Esophagus squamous epithelium (tissue), 5 donors: ENCODE measurements around the gene PIGH. TPM values are rescaled to one million over a fixed set of nuclear protein-coding genes. Genes with fewer than 3 reads are reported as not detected.

Source experiments
- DNase-seq: peaks from one replicate; lab custom pipeline; 2025; lab: John Stamatoyannopoulos, UW
- H3K27ac ChIP-seq, 4 donors: fragments of 200-600 bp; sonication (generic); one replicate each; pipeline ENCODE4 v1.5.1; 2016 to 2019; ENCODE audit warnings: mild to moderate bottlenecking in 1 of 4
- H3K27me3 ChIP-seq, 4 donors: fragments of 200-600 bp; sonication (generic); 1 replicate in 3 of 4; 2 replicates in 1 of 4; pipeline versions ENCODE4 v1.5.1 to v1.6.0; 2017 to 2021; ENCODE audit warnings: antibody characterized with exemption in 1 of 4
- H3K36me3 ChIP-seq, 3 donors: fragments of 200-600 bp; sonication (generic); one replicate each; pipeline ENCODE4 v1.5.1; 2016 to 2019
- H3K4me1 ChIP-seq, 3 donors: fragments of 200-600 bp; sonication (generic); one replicate each; pipeline ENCODE4 v1.5.1; 2017 to 2019
- H3K4me3 ChIP-seq, 4 donors: fragments of 200-600 bp; sonication (generic); 1 replicate in 3 of 4; 2 replicates in 1 of 4; pipeline ENCODE4 v1.5.1; 2016 to 2019; ENCODE audit warnings: mild to moderate bottlenecking in 2 of 4, moderate library complexity in 1 of 4
- H3K9me3 ChIP-seq, 3 donors: fragments of 200-600 bp; sonication (generic); one replicate each; pipeline ENCODE4 v1.5.1; 2016 to 2019
- POLR2A ChIP-seq, 4 donors: fragments of 450-650 bp; IDR thresholded peaks; one replicate each; pipeline ENCODE4 v1.6.1; 2017; ENCODE audit warnings: antibody characterized with exemption in 4 of 4, mild to moderate bottlenecking in 4 of 4, moderate library complexity in 3 of 4
- WGBS, 2 donors: methylation state at CpG; one replicate each; pipeline ENCODE4 v1.1.5; 2018; 5-methylcytosine and 5-hydroxymethylcytosine counted together
- intact Hi-C: fragments of 100-400 bp; cut with DNase I; formaldehyde crosslinking; loops from one replicate; pipeline ENCODE4 v1.15.0; 2022
- total RNA-seq, 4 donors: library from RNA; depleted of rRNA; stranded (reverse); fragments of >200 nt; gene quantifications; one replicate each; pipeline ENCODE4 v1.1.0, GENCODE V29; 2016
- TF ChIP-seq, protein P1 (sequence below), 6 experiments: fragments of 450-650 bp in 4 of 6; fragments of 200-600 bp in 2 of 6; sonication (generic) in 2 of 6; IDR thresholded peaks; one replicate each; pipeline ENCODE4 v1.5.1; 2016 to 2019; ENCODE audit warnings: antibody characterized with exemption in 6 of 6, mild to moderate bottlenecking in 4 of 6, moderate library complexity in 4 of 6
- donor health status: DM: yes; HTN: yes; CAD: no.

The PIGH gene
- total RNA-seq, 4 donors from 2014 or later: 17.0 to 34.0 (median 21.0) TPM

DNA sequence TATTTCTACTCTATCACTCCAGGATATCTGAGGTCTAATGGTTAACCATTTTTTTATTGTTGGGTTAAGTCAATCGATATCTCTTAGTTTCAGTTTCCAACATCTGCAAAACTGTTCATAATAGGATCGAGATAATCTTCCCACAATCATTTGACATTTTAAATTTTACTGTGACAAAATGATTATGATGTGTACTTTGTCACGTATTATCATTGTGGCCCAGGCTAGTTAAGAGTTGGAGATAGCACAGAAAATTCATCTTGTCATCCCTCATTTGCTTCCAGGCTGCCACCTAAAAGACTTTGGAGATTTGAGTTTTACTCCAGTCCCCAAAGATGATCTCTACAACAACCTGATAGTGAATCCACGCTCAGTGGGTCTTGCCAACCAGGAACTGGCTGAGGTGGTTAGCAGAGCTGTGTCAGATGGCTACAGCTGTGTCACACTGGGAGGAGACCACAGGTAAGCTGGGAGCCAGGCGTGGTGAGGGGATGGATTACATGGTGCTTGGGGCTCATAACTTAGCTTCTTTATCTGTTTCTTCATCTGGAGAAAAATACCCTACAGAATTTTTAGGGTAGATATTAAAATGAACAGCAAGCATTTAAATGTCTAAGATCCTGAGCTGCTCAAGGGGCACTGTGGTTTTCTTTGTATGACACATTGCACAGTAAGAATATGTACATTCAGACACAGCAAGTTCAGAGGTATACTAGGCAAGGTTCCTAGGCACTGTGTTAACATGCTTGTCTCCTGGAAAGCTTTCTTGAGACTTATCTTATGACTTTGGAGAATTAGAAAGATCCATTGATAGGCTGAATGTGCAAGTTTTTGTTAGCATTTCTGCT is 42.1 kb upstream of the PIGH start:
- 80 to 82% methylated on average over 5 of the region's 5 CpGs for WGBS, 2 donors
- Histone ChIP-seq H3K27ac (no peak overlapping the region), H3K9me3 (no peaks in the 10 kb centered on the region), H3K27me3 (no peaks in the 10 kb centered on the region), H3K4me3 (no peak overlapping the region), H3K4me1 (no peaks in the 10 kb centered on the region), H3K36me3 (peaks cover 5 to 22% (median 5%) of the 10 kb centered on the region in 3 donors)
- intact Hi-C loops: no loop called here
- TF ChIP-seq POLR2A (IDR thresholded peaks at IDR 0.05): no peak
- TF ChIP-seq, protein P1, sequence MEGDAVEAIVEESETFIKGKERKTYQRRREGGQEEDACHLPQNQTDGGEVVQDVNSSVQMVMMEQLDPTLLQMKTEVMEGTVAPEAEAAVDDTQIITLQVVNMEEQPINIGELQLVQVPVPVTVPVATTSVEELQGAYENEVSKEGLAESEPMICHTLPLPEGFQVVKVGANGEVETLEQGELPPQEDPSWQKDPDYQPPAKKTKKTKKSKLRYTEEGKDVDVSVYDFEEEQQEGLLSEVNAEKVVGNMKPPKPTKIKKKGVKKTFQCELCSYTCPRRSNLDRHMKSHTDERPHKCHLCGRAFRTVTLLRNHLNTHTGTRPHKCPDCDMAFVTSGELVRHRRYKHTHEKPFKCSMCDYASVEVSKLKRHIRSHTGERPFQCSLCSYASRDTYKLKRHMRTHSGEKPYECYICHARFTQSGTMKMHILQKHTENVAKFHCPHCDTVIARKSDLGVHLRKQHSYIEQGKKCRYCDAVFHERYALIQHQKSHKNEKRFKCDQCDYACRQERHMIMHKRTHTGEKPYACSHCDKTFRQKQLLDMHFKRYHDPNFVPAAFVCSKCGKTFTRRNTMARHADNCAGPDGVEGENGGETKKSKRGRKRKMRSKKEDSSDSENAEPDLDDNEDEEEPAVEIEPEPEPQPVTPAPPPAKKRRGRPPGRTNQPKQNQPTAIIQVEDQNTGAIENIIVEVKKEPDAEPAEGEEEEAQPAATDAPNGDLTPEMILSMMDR (IDR thresholded peaks at IDR 0.05): no peak
- DNase-seq: no peak

DNA sequence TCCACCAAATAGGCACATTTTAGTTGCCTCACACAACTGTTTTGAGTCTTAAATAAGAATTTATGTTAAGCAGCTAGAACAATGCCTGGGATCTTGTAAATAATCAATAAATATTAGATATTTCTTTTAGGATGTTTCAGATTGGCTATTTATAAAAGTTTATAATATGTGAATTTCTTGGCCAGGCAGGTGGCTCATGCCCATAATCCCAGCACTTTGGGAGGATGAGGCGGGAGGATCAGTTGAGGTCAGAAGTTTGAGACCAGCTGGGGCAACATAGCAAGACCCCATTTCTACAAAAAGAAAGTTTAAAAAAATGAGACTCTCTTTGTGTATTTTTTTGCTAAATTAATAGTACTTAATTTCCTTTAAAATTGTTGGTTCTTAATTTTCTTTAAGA is 41.4 kb upstream of the PIGH start:
- H3K9me3 ChIP-seq: no peaks in the 10 kb centered on the region
- DNase-seq: no peak
- no peak overlapping the region for H3K27ac ChIP-seq
- no peaks in the 10 kb centered on the region for H3K4me1 ChIP-seq
- H3K27me3 ChIP-seq: no peaks in the 10 kb centered on the region
- H3K36me3 ChIP-seq: peaks cover 4 to 15% (median 5%) of the 10 kb centered on the region in 3 donors
- intact Hi-C loops: no loop called here
- WGBS, 2 donors: 100% methylated on average over 1 of the region's 1 CpG
- no peak for TF ChIP-seq POLR2A (IDR thresholded peaks at IDR 0.05)
- TF ChIP-seq, protein P1 (IDR thresholded peaks at IDR 0.05): no peak
- no peak overlapping the region for H3K4me3 ChIP-seq

DNA sequence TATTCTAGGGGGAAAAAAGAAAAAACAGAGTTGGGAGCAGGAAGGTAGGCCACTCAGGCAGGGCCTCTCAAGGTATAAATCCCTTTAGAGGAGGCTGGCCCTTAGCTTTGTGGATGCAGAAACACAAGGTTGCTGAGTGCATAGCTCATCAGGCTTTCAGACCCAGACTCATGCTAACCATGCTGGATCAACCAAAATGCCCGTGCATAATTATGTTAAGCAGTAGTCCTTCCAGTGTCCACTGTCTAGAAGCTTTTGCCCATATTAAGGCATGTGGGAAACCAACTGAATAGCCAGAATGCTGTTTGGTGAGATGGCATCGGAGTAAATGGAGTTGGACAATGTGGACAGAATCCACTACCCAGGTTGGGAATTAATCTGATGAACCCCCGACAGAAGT is 38.6 kb upstream of the PIGH start:
- H3K9me3 ChIP-seq: no peaks in the 10 kb centered on the region
- no peak for DNase-seq
- intact Hi-C loops: no loop called here
- 85 to 95% methylated on average over 3 of the region's 3 CpGs for WGBS, 2 donors
- no peaks in the 10 kb centered on the region for H3K36me3 ChIP-seq
- H3K27me3 ChIP-seq: no peaks in the 10 kb centered on the region
- no peaks in the 10 kb centered on the region for H3K4me1 ChIP-seq
- no peak overlapping the region for H3K27ac ChIP-seq
- TF ChIP-seq, protein P1 (IDR thresholded peaks at IDR 0.05): no peak
- no peak for TF ChIP-seq POLR2A (IDR thresholded peaks at IDR 0.05)
- H3K4me3 ChIP-seq: no peak overlapping the region

DNA sequence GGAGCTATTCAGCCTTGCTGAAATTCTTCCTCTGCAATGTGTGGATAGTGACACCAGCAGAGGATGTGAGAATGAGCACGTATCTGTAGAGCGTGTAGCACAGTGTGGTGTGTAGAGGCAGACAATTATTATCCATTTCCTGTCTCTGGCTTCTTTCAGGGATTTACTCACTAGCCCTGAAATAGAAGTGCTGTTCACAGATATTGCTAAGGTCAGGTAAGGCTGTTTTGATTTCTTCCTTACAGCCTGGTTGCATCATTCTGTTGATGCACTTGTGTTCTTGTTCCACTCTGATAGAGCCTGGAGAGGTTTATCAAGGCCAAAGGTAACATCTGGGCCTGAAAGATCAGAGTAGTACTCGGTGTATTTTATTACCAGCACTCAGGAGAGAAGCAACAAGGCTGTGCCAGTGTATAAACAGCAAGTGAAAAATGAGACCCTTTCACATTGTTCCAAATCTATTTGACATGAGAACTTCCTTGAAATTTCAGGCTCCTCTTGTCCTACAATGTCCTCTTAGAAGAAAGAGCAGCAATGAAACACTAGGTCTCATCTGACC is 36.4 kb upstream of the PIGH start:
- Histone ChIP-seq H3K4me3 (no peak overlapping the region), H3K27me3 (no peaks in the 10 kb centered on the region), H3K27ac (no peak overlapping the region), H3K4me1 (no peaks in the 10 kb centered on the region), H3K36me3 (no peaks in the 10 kb centered on the region), H3K9me3 (no peaks in the 10 kb centered on the region)
- intact Hi-C loops: no loop called here
- TF ChIP-seq POLR2A (IDR thresholded peaks at IDR 0.05): no peak
- TF ChIP-seq, protein P1 (IDR thresholded peaks at IDR 0.05): no peak
- WGBS, 2 donors: 70 to 72% methylated on average over 3 of the region's 3 CpGs
- no peak for DNase-seq

DNA sequence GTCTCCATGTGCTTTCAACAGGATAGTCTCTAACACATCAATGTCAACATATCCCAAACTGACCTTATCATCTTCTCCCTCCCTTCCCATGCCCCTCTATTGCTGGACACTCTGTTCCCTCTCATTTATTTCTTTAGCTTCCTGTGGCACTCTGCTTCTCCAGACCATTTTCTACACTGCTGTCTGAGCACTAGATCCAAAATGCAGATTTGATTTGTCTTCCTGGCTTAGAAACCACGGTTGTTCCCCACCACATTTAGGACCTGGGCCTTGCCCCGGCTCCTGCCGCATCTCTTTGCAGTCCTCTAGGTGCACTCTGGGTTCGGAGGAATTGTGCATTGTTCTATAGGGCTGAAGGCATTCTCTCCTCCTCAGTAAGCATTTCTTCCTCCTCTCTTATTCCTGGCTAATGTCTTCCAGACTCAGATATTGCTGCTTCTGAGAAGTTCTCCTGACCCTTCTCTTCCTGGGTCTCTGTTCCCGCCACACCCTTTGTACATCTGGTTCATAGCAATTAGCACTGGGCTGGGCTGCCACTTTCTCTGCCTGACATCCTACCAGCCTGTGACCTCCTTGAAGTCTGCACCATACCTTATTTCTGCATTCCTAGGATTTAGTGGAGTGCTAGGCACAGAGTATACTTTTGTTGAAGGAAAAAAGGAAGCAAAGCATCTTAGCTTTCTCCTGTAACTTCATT is 33.5 kb upstream of the PIGH start:
- TF ChIP-seq, protein P1 (IDR thresholded peaks at IDR 0.05): no peak
- TF ChIP-seq POLR2A (IDR thresholded peaks at IDR 0.05): no peak
- H3K4me3 ChIP-seq: no peak overlapping the region
- H3K27me3 ChIP-seq: no peaks in the 10 kb centered on the region
- no peaks in the 10 kb centered on the region for H3K9me3 ChIP-seq
- no peaks in the 10 kb centered on the region for H3K36me3 ChIP-seq
- WGBS, 2 donors: 86 to 92% methylated on average over 5 of the region's 5 CpGs
- intact Hi-C loops: no loop called here
- no peaks in the 10 kb centered on the region for H3K4me1 ChIP-seq
- H3K27ac ChIP-seq: no peak overlapping the region
- no peak for DNase-seq
